ENCODE measurements around the gene SP2.

DNA sequence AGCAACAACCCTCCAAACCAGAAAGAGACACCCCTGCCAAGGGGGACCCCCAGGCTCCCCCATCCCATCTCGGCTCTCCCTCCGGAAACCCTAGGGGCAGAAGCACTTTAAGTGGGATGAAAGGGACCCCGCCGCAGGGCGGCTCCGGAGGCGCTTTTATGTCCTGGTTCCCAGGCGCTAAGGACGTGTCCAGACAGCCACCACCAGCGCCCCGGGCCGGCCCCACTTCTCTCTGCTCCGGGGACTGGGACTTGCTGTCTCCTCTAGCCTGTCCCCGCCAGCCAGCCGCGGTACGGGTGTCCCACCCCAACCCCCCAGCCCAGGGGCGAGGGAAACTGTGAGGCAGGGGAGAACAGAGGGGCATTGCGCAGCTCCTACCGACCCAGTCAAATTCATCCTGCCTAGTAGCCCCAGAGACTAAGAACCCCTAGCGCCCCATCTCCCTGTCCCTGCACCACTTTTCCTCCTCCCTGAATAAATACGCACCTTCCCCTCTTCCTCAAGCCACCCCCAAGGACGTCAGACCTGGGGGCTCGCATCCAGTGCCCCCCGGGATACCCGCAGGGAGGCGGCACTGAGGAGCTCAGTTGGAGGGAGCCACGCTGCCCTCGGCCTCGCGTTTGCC, 49.2 kb upstream of the SP2 start:
- TF ChIP-seq, protein P1, sequence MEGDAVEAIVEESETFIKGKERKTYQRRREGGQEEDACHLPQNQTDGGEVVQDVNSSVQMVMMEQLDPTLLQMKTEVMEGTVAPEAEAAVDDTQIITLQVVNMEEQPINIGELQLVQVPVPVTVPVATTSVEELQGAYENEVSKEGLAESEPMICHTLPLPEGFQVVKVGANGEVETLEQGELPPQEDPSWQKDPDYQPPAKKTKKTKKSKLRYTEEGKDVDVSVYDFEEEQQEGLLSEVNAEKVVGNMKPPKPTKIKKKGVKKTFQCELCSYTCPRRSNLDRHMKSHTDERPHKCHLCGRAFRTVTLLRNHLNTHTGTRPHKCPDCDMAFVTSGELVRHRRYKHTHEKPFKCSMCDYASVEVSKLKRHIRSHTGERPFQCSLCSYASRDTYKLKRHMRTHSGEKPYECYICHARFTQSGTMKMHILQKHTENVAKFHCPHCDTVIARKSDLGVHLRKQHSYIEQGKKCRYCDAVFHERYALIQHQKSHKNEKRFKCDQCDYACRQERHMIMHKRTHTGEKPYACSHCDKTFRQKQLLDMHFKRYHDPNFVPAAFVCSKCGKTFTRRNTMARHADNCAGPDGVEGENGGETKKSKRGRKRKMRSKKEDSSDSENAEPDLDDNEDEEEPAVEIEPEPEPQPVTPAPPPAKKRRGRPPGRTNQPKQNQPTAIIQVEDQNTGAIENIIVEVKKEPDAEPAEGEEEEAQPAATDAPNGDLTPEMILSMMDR (IDR thresholded peaks at IDR 0.05): no peak
- TF ChIP-seq POLR2A (IDR thresholded peaks at IDR 0.05): no peak
